Right kidney (tissue), 1 donor: Measurements from ENCODE around the gene VIT.
"Not testable (repeated sequence)": the region's sequence is repeated elsewhere in the genome, so short reads cannot be mapped to it uniquely, and the experiment has no call there.

ENCODE experiments used
- DNase-seq: peaks from one replicate; pipeline ENCODE4 v3.0.0-alpha.2; 2016

VIT gene

GRCh38 chr2:36807223-36807886 lies 110.8 kb downstream of the VIT start:
- no peak for DNase-seq

DNA sequence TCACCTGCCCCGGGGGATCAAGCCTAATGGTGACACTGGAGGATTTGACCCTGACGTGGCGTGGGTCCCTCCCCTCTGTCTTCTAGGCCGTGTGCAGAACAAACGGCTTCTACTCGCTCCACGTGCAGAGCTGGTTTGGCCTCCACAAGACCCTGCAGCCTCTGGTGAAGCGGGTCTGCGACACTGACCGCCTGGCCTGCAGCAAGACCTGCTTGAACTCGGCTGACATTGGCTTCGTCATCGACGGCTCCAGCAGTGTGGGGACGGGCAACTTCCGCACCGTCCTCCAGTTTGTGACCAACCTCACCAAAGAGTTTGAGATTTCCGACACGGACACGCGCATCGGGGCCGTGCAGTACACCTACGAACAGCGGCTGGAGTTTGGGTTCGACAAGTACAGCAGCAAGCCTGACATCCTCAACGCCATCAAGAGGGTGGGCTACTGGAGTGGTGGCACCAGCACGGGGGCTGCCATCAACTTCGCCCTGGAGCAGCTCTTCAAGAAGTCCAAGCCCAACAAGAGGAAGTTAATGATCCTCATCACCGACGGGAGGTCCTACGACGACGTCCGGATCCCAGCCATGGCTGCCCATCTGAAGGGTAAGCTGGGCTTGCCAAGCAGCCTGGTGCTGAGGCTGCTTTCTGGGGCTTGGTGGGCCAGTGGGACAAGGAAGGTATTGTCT lies 112.0 kb downstream of the VIT start:
- DNase-seq: no peak

DNA sequence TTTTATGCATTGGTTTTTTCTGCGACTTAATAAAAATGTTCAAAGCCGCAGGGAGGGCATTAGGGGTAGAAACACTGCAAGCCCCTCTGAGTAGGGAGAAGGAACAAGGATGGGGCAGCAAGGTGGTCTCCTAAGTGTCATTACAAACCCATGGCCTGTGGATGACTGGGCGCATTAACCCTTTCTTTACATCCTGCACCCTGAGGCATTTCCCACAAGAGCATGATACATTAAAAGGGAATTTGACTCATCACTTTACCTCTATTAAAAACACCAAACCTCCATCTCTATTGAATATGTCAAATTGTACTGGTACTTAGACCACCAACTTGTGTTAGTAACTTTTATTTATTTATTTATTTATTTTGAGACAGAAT lies 112.5 kb downstream of the VIT start:
- no peak for DNase-seq

- DNase-seq: no peak
Observed at GRCh38 chr2:36811071-36811470, 114.6 kb downstream of the VIT start.

GRCh38 chr2:36812196-36812595 lies 115.7 kb downstream of the VIT start:
- DNase-seq: no peak

GRCh38 chr2:36818542-36818941 lies 122.0 kb downstream of the VIT start:
- no peak for DNase-seq

- DNase-seq: no peak
Observed at GRCh38 chr2:36819095-36819711, 122.7 kb downstream of the VIT start.

DNA sequence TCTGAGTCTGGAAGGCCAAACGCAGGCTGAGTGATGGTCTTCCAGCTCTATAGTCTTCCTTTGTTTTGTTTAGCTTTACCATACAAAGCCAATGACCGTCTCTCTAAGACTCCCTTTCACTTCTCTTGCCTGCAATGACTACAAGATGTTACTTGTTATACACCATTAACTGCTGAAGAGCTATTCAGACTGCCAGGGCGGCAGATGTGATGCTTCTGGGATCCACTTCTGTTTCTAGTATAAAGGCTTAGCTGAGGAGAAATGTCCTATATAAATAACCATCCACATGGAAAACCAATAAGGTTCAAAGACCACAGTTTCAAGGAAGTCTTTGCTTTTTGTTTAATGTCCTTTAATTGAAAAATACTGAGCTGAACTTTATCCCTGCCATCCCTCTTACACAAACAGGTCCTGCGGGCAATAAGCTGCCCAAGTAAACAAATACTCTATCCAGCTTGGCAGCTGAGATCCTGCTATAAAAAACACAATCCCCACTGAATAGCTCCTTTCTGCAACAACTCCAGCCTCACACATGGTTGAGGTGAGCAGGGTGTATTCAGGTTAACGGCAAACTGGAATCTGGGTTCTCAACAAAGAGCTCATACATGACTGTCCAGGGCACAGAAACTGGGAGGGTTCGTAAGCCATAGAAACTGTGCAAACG lies 124.6 kb downstream of the VIT start:
- DNase-seq: no peak

- DNase-seq: no peak
Observed at GRCh38 chr2:36823862-36824261, 127.4 kb downstream of the VIT start.

DNA sequence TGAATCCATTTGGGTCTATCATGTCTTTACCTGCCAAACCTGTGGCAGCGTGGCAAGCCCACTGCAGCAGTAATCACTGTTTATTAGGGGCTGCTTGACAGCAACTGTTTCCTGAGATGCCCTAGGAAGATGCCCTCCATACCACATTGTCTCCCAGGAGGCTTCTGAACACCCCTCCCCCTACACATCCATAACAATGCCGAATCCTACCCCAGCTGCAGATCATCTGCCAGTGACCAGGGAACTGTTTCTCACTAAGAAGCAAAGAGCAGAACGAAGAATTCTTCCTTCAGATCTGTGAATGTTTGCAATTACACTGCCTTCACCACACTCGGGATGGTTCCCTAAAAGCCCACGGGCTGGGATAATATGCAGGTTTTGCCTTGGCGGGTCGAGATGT lies 127.8 kb downstream of the VIT start:
- no peak for DNase-seq

GRCh38 chr2:36824683-36825082 lies 128.2 kb downstream of the VIT start:
- not testable (repeated sequence) for DNase-seq

DNA sequence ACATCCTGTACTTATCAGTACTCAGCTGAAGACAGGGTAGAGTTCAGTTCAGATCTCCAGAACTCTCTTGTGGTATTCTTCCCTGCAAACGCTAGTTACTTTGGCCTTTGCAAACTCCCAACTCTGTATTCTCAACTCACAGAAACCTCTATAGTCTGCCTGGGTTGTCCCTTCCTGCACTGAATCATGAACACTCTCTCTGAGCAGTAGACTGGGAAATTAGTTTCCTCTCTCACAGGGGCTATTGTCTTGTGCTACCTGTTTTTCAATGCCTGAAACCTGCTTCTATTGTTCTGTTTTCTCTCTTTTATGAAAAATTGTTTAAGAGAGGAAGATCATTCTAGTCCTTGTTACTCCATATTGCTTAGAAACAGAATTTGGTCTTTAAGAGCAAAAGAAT lies 134.7 kb downstream of the VIT start:
- no peak for DNase-seq

GRCh38 chr2:36834203-36834602 lies 137.7 kb downstream of the VIT start:
- no peak for DNase-seq

- DNase-seq: no peak
Observed at GRCh38 chr2:36834731-36835524, 138.4 kb downstream of the VIT start.

DNA sequence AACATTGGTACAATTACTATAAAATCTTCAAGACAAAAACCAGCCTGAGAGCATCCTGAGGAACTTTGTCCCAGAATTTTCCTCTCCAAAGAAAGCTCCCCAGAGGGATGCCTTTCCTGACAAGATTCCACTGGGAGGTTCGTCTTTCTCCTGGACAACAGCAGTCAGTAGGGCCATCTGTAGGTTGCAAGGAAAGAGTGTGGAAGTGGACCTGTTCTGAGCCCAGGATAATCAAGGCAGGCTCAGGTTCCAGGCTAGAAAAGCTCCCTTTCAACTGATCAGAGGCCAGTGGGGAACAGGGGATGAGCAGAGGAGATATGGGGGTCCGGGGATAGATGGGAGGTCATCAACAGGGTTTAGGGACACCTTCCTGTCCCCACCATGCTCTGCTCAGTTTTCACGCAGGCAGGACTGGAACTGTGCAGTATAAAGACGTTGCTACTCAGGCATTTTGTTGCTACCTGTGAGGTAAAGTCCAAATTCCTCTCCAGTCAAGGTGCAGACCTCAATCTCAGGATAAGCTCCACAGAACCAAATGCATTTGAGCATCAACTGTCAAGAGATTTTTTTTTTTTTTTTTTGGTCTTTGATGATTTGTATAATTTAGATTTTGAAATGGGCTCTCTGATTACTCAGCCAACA lies 143.6 kb downstream of the VIT start:
- no peak for DNase-seq

- DNase-seq: no peak
Observed at GRCh38 chr2:36843838-36844237, 147.3 kb downstream of the VIT start.

DNA sequence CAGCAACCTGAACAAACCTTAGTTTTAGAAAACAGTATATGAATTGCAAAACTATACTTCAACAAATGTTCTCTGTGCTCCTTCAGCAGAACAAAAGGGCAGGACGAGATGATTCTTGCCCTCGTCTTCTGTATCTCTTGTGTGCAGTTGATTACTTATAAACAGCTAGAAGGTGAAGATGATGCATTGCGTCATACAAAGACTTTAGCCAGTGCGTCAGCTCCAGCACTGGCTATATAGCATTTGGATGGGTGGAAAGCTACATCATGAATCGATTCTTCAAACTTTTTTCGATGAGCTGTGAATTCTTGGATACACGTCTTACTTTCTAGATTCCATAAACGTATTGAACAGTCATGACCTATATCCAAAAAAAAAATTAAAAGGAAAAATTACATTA lies 152.8 kb downstream of the VIT start:
- DNase-seq: no peak

GRCh38 chr2:36854241-36854640 lies 157.7 kb downstream of the VIT start:
- DNase-seq: no peak

- DNase-seq: no peak
Observed at GRCh38 chr2:36855429-36855828, 158.9 kb downstream of the VIT start.

GRCh38 chr2:36857713-36858112 lies 161.2 kb downstream of the VIT start:
- no peak for DNase-seq

DNA sequence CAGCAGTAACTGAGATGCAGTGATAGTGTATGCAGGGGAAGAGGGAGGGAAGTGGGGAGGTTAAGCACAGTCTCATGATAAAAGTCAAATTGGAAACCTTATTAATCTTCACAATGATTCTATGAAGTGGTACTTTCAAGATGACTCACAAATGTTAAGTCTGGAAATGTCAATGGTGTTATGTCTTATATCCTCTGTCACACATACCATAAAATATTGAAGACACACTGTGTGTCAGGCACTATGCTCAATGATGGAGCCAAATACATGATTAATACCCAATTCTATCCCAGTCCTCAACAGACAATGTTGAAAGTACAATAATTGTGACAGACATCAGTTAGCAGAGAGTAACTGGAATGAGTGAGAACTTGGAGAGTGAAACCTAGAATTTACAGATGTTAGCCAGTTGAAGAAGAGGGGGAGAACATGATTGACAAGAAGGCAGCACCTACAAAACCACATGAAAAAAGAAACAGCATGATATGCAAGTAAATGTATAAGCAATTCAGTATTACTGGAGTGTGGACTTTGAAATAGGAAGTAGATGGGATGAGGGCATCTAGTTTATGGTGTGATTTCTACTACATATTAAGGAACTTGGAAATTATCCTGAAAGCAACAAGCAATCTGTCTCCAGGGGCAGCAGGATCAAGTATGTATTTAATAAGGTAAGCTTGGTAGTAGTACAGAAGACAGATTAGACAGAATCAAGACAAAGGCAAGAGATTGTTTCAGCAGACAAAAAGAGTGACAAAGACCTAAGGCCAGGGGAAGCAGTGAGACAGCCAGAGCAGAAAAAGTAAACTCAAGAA lies 162.3 kb downstream of the VIT start:
- no peak for DNase-seq
